Renal cortex interstitium (tissue), 11 donors: Measurements from ENCODE around the gene ATG12. TPM values are rescaled to one million over a fixed set of nuclear protein-coding genes. Genes with fewer than 3 reads are reported as not detected.
"Not testable (repeated sequence)": the region's sequence is repeated elsewhere in the genome, so short reads cannot be mapped to it uniquely, and the experiment has no call there.

Experiments
- DNase-seq, 11 donors: peaks; one replicate each; pipeline ENCODE4 v3.0.0-alpha.2; 2013; ENCODE audit warnings: low read depth in 9 of 11, low spot score in 4 of 11; ENCODE audit errors: extremely low read depth in 1 of 11
- polyA plus RNA-seq, 3 donors: library from polyadenylated mRNA; unstranded; fragments of 120-200 nt; gene quantifications; one replicate each; pipeline ENCODE4 v1.2.1, GENCODE V29; 2013; ENCODE audit not compliant: insufficient read length in 3 of 3

The ATG12 gene
- polyA plus RNA-seq, 3 donors: 45.9 to 66.2 (median 59.3) TPM

- DNase-seq: no peak
Observed at GRCh38 chr5:115850744-115851416, 9.5 kb upstream of the ATG12 start.

GRCh38 chr5:115849258-115849798, 8.0 kb upstream of the ATG12 start:
- DNase-seq: no peak

- DNase-seq: no peak
Observed at GRCh38 chr5:115847290-115847689, 5.9 kb upstream of the ATG12 start.

- no peak for DNase-seq
Observed at GRCh38 chr5:115844321-115844817, 3.0 kb upstream of the ATG12 start.

GRCh38 chr5:115843444-115844130, 2.2 kb upstream of the ATG12 start:
- DNase-seq: no peak

GRCh38 chr5:115842952-115843351, 1.6 kb upstream of the ATG12 start:
- no peak for DNase-seq

GRCh38 chr5:115842089-115842935, 947 bp upstream of the ATG12 start:
- DNase-seq: peak in 7 of 11 donors; percentile 37 to 77 (median 61)

- DNase-seq: no peak
Observed at GRCh38 chr5:115840873-115841272, 492 bp downstream of the ATG12 start.

- DNase-seq: peak in 2 of 11 donors; percentile 32 to 41
Observed at GRCh38 chr5:115838885-115839518, 2.4 kb downstream of the ATG12 start.

GRCh38 chr5:115835481-115835880, 5.9 kb downstream of the ATG12 start:
- DNase-seq: no peak

GRCh38 chr5:115831163-115831768, 10.1 kb downstream of the ATG12 start:
- peak in 1 of 11 donors; percentile 32 for DNase-seq

- no peak for DNase-seq
Observed at GRCh38 chr5:115829913-115830312, 11.5 kb downstream of the ATG12 start.

GRCh38 chr5:115825948-115826347, 15.4 kb downstream of the ATG12 start:
- DNase-seq: no peak

- not testable (repeated sequence) for DNase-seq
Observed at GRCh38 chr5:115824983-115825382, 16.4 kb downstream of the ATG12 start.

GRCh38 chr5:115820846-115821245, 20.5 kb downstream of the ATG12 start:
- no peak for DNase-seq

GRCh38 chr5:115818821-115819220, 22.5 kb downstream of the ATG12 start:
- DNase-seq: no peak

- DNase-seq: no peak
Observed at GRCh38 chr5:115817386-115817785, 24.0 kb downstream of the ATG12 start.

- DNase-seq: peak in 10 of 11 donors; percentile 51 to 74 (median 62)
Observed at GRCh38 chr5:115816226-115817081, 24.9 kb downstream of the ATG12 start, which contains the start of gene CDO1. Gene CDO1, minus strand, starts transcription at chr5:115816659. Its CDS starts 262 bp downstream, at chr5:115816397.
